HG02973 (cell line): ENCODE results near the gene TESMIN.

Source experiments
- ATAC-seq: cut with Tn5 transposase; IDR thresholded peaks from one replicate; pipeline ENCODE4 v1.9.1; 2021; ENCODE audit warnings: moderate library complexity; ENCODE audit not compliant: unreplicated experiment

The TESMIN gene

DNA sequence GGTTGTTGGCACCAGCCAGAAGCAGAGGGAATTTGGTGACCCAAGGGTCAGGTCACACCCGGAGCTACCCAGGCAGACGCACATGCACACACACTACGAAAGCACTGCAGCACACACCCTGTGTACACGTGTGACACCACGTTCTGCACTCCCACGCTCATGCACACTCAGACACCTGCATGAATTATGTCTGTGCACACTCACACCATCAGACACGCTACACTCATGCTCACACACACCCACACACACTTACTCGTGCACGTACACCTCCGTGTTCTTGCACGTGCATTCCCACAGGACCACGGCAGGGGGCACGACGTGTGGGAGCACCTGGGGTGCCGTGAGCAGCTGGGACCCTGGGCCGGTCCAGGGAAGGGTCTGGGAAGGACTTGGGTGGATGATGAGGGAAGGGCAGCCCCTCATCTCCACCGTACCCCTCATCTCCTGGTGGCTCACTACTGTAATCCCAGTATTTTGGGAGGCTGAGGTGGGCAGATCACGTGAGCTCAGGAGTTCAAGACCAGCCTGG lies 87.8 kb downstream of the TESMIN start:
- ATAC-seq: no peak

DNA sequence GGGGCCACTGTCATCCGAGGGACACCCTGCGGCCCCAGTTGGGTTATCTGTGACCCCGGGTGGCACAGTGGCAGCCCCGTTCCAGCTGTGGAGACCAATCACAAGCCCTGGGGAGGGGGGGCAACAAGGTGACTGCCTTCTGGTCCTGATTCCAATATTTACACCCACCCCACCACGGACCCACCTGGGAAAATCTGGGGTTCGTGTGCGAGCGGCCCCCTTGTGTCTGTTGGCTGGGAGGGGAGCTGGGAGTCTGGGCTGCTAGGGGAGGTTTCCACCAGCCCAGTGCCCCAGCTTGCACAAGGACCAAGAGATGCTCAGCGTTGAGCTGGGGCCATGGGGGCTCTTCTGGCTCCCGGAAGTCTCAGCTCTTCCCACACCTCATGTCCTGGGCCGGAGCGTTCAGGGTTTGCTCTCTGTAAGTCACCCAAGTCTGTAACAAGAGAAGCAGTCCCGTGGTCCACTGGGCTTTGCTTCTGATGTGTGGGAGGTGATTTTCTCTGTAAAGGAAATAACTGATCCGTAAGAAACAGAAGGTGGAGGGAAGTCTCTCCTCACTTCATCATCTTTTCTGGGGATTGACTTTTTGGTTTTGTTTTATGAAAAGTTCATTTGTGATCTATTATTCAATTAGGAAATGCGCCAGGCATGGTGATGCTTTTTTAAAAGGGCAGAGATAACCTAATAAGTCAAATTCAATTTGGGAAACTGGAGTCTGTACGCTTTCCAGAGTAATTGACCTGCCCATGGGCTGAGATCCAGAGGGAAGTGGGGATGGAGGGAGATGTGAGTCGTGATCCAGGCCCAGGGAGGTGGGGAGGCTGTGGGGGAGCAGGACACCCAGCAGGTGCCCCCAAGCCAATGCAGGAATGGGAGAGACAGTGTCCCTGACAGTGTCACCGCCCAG lies 89.4 kb downstream of the TESMIN start:
- no peak for ATAC-seq

DNA sequence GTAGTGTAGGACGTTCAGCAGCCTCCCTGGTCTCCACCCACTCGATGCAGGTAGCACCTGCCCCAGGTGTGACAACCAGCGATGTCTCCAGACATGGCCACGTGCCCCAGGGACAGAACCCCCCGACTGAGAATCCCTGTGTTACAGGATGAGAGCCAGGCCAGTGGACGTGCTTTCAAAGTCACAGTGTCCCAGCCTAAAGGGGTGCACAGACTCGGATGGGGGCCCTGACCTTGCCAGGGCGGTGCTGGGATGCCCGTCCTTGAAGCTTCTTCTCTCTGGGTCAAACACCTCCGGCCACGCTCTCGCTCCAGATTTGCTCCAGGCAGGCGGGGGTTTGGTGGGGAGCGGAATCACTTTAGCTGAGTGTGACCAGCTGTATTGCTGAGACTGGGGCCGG lies 90.3 kb downstream of the TESMIN start:
- ATAC-seq: no peak

DNA sequence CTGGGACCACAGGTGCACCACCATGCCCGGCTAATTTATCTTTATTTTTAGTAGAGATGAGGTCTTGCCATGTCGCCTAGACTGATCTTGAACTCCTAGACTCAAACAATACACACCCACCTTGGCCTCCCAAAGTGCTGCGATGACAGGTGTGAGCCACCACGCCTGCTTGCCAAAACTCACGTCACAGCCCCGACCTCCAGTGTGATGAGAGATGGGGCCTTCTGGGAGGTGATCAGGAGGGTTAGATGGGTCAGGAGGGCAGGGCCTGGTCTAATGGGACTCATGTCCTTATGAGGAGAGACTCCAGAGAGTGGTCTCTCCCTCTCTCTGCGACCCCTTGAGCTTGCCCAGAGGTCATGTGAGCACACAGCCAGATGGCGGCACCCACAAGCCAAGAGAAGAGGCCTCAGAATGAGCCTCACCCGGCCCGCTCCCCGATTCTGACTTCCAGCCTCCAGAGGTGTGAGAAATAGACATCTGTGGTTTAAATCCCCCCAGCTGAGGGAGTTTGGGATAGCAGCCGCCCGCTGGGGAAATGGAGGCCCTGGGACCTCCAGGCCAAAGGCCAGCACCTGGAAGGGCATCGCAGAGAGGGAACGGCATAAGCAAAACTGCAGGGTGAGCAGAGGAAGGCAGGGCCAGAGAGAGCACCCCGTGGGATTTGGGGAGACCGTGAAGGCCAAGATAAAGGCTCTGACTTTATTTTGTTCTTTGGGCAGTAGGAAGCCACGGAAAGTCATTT lies 91.1 kb downstream of the TESMIN start:
- no peak for ATAC-seq

DNA sequence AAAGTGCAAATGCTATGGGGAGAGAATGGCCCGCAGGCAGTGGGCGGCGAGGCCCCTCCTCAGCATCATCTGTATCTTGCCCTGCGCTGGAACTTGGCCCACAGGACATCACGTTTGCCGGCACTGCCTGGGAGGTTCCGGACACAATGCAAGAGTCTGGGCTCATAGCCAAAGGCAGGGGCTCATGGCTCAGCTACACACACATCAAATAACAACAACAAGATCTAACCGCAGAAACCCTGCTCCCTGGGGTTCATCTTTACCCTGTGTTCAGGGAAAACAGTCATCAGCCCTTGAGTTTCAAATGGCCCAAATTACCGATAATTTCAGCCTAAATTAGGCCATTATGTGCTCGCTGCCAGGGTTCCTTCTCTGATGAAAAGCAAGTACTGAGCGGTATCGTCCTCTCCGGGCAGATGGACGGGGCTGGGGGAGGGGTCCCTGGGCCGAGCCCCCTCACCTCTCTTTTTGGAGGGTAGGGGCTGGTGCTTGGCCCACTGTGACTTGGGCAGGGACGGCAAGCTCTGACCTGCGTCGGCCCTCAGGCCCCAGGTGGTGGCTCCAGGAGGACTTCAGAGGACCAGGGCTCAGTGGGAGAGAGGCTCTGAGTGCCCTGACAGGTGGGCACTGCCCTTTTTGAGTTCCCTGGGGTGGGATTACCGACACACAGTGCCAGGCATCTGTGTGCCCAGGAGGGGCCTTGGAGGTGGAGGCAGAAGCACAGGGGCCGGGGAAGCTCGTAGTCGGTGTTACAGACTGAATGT lies 92.0 kb downstream of the TESMIN start:
- no peak for ATAC-seq

GRCh38 chr11:68658661-68659060 lies 92.7 kb downstream of the TESMIN start:
- no peak for ATAC-seq

- ATAC-seq: no peak
These were observed 93.2 kb downstream of the TESMIN start for GRCh38 chr11:68658097-68658496.
